Skeletal muscle tissue (tissue), 4 donors: Measurements from ENCODE around the gene BANF2. TPM values are rescaled to one million over a fixed set of nuclear protein-coding genes. Genes with fewer than 3 reads are reported as not detected.

Source experiments
- H3K27ac ChIP-seq: one replicate; pipeline ENCODE4 v1.7.0; 2013; ENCODE audit warnings: mild to moderate bottlenecking, low read depth, low read length, inconsistent platforms
- H3K27me3 ChIP-seq, 3 donors: one replicate each; pipeline ENCODE4 v1.7.0; 2013; ENCODE audit warnings: low read length in 3 of 3; ENCODE audit not compliant: control insufficient read depth in 3 of 3, insufficient read depth in 3 of 3
- H3K36me3 ChIP-seq, 3 donors: one replicate each; pipeline ENCODE4 v1.7.0; 2013; ENCODE audit warnings: low read length in 3 of 3; ENCODE audit not compliant: control insufficient read depth in 3 of 3, insufficient read depth in 3 of 3
- H3K4me1 ChIP-seq, 3 donors: one replicate each; pipeline ENCODE4 v1.7.0; 2013; ENCODE audit warnings: low read length in 3 of 3, mild to moderate bottlenecking in 3 of 3; ENCODE audit not compliant: control insufficient read depth in 3 of 3, insufficient read depth in 3 of 3
- H3K4me3 ChIP-seq, 3 donors: one replicate each; pipeline ENCODE4 v1.7.0; 2013; ENCODE audit warnings: low read length in 3 of 3
- H3K9ac ChIP-seq, 3 donors: one replicate each; pipeline ENCODE4 v1.7.0; 2013; ENCODE audit warnings: low read length in 3 of 3, mild to moderate bottlenecking in 3 of 3, moderate library complexity in 2 of 3, low read depth in 1 of 3
- H3K9me3 ChIP-seq, 3 donors: one replicate each; pipeline ENCODE4 v1.7.0; 2013; ENCODE audit warnings: low read length in 3 of 3; ENCODE audit not compliant: control insufficient read depth in 3 of 3
- total RNA-seq: library from RNA; depleted of rRNA; stranded (reverse); fragments of >200 nt; gene quantifications from one replicate; pipeline ENCODE4 v1.2.3, GENCODE V29; 2014
- donor health status: Osteomylitis.

The BANF2 gene
- total RNA-seq, 1 donor from 2014 or later: not detected

DNA sequence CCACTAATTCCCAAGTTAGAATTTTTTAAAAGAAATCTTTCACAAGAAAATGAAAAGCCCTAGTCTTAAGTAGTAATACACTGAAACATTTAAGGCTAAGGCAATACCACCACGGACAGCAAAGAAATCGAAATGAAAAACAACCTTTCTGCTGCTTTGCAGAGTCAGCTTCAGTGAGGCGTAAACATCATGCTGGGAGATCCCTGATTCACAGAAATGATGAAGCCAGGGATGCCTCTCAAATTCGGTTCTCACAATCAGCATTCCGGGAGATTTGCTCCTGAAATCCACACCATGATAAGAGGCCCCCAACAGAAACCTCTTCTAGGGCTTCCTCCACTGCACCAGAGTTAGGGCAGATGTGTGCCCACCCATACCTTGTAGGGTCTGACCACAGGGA lies 36.3 kb upstream of the BANF2 start:
- H3K9ac ChIP-seq: no peak overlapping the region
- H3K9me3 ChIP-seq: no peaks in the 10 kb centered on the region
- H3K36me3 ChIP-seq: peaks cover under 1 to 4% (median 3%) of the 10 kb centered on the region in 3 donors
- H3K27ac ChIP-seq: peak overlapping the region; percentile 54
- H3K4me1 ChIP-seq: peaks cover 17 to 18% (median 18%) of the 10 kb centered on the region in 3 donors
- H3K27me3 ChIP-seq: no peaks in the 10 kb centered on the region
- H3K4me3 ChIP-seq: no peak overlapping the region

DNA sequence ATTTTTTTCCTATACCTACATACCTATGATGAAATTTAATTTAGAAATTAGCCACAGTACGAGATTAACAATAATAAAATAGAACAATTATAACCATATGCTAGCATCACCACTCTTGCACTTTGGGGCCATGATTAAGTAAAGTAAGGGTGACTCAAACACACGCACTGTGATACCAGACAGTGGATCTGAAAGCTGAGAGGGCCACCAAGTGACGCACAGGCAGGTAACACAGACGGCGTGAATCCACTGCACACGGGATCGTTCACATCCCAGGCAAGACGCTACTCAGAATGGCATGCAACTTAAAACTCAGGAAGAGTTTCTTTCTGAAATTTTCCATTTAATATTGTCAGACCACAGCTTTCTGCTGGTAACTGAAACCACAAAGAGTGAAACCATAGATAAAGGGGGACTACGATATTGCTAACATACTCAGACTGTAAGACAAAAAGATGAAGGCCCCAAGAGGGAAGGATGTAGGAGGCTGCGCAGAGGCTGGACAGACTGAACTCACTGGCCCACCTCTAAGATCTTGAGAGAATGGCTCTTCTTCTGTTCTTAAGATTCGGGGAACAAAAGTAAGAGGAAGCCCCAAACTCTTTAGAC lies 35.6 kb upstream of the BANF2 start:
- Histone ChIP-seq H3K9ac (no peak overlapping the region), H3K27ac (peak overlapping the region; percentile 14), H3K27me3 (no peaks in the 10 kb centered on the region), H3K4me1 (peaks cover 17 to 18% (median 18%) of the 10 kb centered on the region in 3 donors), H3K36me3 (peaks cover 0 to 3% (median 0%) of the 10 kb centered on the region in 3 donors), H3K9me3 (no peaks in the 10 kb centered on the region), H3K4me3 (no peak overlapping the region)

DNA sequence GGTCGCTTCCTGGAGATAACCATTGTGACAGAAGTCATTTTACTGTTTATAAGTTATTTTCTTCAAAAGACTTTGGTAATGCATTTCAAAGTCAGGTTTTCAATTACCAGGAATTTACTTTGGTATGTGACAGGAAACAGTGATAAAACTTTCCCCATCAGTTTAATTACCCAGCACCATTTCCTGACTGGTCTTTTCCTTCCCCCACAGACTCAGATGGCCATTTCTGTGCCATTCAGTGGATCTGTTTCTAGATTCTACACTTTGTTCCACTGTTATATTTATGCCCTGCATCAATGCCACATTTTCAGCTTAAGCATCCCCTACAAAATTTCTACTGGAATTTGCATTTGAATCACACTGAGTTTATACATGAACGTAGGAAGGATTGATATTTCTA lies 34.0 kb upstream of the BANF2 start:
- H3K36me3 ChIP-seq: peaks cover 0 to 3% (median 0%) of the 10 kb centered on the region in 3 donors
- peak overlapping the region; percentile 31 for H3K27ac ChIP-seq
- H3K27me3 ChIP-seq: no peaks in the 10 kb centered on the region
- H3K9me3 ChIP-seq: no peaks in the 10 kb centered on the region
- H3K4me3 ChIP-seq: no peak overlapping the region
- peaks cover 13 to 15% (median 15%) of the 10 kb centered on the region in 3 donors for H3K4me1 ChIP-seq
- no peak overlapping the region for H3K9ac ChIP-seq

DNA sequence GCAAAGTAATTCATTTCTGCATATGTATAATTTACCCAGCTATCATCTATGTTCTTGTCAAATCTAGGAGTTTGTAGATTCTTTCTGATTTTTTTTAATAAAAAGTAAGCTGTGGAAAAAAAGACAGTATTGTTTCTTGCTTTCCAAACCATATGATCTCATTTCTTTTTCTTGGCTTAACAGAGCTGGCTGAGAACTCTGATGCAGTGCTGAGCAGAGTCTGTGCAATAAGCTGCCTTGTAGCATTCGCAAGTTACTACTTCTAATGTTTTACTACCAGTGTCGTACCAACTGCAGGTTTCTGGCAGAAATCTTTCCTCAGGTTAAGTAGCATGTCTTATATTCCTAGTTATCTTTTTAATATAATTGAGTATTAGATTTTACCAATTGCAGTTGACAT lies 33.3 kb upstream of the BANF2 start:
- Histone ChIP-seq H3K36me3 (peaks cover 0 to 3% (median 0%) of the 10 kb centered on the region in 3 donors), H3K4me3 (no peak overlapping the region), H3K9ac (no peak overlapping the region), H3K27ac (peak overlapping the region; percentile 31), H3K27me3 (no peaks in the 10 kb centered on the region), H3K4me1 (peaks cover 8 to 9% (median 8%) of the 10 kb centered on the region in 3 donors), H3K9me3 (no peaks in the 10 kb centered on the region)

DNA sequence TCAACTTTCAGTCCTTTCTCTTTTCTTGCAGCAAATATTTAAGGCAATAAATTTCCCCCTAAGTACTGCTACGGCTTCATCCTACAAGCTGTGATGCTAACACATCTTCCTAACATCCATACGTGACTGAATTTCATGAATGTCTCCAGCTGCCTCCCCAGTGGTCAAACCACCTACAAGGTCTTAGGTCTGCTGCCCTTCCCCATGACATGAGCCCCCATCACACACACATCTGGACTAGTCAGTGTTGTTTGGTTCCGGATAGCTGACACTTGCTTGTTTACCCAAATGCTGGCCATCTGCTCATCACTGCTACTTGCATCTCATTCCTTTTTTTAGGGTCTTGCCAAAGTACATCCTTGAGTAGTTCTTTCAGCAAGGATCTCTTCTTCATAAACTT lies 32.3 kb upstream of the BANF2 start:
- no peaks in the 10 kb centered on the region for H3K27me3 ChIP-seq
- no peaks in the 10 kb centered on the region for H3K9me3 ChIP-seq
- no peak overlapping the region for H3K4me3 ChIP-seq
- peaks cover 3 to 7% (median 6%) of the 10 kb centered on the region in 3 donors for H3K4me1 ChIP-seq
- H3K27ac ChIP-seq: no peak overlapping the region
- no peak overlapping the region for H3K9ac ChIP-seq
- H3K36me3 ChIP-seq: peaks cover 0 to 3% (median 0%) of the 10 kb centered on the region in 3 donors

DNA sequence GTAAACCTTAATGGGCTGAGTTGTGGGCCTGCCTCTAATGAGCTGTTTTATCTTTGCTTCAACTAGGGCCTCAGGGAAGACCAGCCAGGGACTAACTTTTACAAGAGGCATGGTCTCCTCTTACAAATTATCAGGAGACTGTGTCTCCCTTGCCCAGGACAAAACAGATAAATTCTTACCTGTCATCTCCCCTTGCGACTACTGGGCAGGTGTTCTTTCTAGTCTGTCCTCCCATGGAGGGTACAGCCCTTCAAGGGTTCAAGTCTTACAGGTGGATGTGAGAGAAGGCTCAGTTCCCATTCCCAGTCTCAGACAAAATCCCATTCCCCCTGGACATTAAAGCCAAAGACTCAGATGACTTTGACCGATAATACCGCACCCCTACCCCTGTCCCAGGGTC lies 31.3 kb upstream of the BANF2 start:
- Histone ChIP-seq H3K9me3 (no peaks in the 10 kb centered on the region), H3K27me3 (no peaks in the 10 kb centered on the region), H3K27ac (no peak overlapping the region), H3K4me1 (peaks cover 2 to 4% (median 4%) of the 10 kb centered on the region in 3 donors), H3K36me3 (peaks cover 0 to 5% (median 0%) of the 10 kb centered on the region in 3 donors), H3K4me3 (no peak overlapping the region), H3K9ac (no peak overlapping the region)

DNA sequence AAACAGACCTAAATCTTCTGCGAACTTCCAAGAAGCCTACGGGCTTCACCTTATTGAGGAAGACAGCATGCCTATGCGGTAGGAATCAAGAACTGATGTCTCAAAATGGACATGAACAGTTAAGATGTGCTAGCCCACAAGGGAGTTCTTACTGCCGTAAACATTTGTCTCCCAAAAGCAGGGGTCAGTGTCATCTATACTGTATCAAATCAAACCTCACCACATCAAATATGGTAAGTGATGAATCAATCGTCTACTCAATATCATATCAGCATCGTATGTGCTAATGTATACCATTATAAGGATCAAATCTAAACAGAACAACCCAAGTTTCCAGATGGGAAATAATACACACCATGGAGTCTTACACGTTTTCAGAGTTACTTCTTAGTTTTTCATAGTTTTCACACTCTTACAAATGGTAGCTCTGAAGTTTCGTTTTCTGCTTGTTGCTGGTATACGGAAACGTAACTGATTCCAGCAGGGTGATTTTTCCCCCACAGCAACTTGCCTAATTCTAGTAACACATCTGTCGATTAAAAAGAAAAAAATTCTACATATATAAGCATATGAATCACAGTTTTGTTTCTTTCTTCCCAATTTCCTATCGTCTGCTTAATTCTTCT lies 30.3 kb upstream of the BANF2 start:
- Histone ChIP-seq H3K4me1 (peaks cover 0 to 2% (median 0%) of the 10 kb centered on the region in 3 donors), H3K27ac (no peak overlapping the region)

DNA sequence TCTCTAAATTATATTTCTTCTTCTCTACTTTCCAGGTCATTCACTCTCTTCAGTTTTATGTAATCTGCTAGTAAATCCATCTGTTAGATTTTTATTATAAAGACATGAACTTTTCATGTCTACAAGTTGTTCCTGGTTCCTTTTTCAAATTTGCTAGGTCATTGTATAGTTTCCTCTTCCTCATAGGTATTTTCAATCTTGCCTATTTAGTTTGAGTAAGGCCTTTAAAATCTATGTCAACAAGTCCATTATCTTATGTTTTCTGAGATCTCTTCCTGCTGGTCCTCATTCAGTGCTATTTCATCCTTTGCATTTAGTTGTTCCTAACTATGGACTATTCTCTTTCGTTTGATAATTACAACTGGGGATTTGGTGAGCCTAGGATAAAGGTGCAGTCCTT lies 28.8 kb upstream of the BANF2 start:
- Histone ChIP-seq H3K9ac (no peak overlapping the region), H3K9me3 (no peaks in the 10 kb centered on the region), H3K27me3 (no peaks in the 10 kb centered on the region), H3K36me3 (peaks cover 0 to 5% (median 3%) of the 10 kb centered on the region in 3 donors), H3K27ac (no peak overlapping the region), H3K4me1 (peaks cover 12% of the 10 kb centered on the region in 3 donors), H3K4me3 (no peak overlapping the region)

More for the DNA sequence above, 30.3 kb upstream of the BANF2 start:
- Histone ChIP-seq H3K36me3 (peaks cover 0 to 5% (median 0%) of the 10 kb centered on the region in 3 donors), H3K9me3 (no peaks in the 10 kb centered on the region), H3K4me3 (no peak overlapping the region), H3K27me3 (no peaks in the 10 kb centered on the region), H3K9ac (no peak overlapping the region)

DNA sequence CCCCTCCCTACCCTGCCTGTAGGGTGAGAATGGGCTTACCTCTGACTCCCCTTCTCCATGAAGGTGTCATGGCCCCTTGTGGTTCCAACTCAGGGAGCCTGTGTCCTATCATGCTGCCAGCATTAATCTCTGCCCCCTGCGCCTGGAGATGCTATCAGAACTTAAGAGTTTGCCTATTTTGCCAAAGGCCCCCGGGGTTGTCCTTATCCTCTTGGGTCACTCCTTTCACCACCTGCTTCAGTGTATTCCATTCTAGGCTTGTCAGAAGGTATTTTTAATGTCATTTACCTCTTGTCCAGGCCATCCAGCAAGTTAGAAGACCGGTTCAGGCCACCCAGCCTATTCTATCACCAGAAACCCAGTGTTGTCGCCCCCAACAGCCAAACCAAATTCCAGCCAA lies 28.2 kb upstream of the BANF2 start:
- Histone ChIP-seq H3K9me3 (no peaks in the 10 kb centered on the region), H3K36me3 (peaks cover 0 to 5% (median 3%) of the 10 kb centered on the region in 3 donors), H3K27ac (no peak overlapping the region), H3K27me3 (no peaks in the 10 kb centered on the region), H3K9ac (no peak overlapping the region), H3K4me1 (peaks cover 12 to 17% (median 14%) of the 10 kb centered on the region in 3 donors), H3K4me3 (no peak overlapping the region)

DNA sequence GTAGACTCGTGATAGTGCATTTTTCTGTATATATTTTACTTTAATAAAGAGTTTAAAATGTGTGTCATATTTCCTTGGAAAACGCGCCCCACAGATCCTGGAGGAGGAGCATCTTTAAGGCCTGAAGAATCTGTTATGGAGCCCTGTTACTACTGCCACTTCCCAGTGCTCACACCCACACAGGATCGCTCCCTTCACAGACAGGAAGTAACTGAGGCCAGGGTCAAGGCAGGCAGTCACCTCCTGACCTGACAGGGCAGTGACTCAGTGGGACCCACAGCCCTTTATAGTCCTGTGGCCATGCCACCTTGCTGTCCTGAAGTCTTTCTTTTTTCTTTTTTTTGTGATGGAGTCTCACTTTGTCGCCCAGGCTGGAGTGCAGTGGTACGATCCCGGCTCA lies 26.7 kb upstream of the BANF2 start:
- Histone ChIP-seq H3K36me3 (peaks cover 0 to 5% (median 3%) of the 10 kb centered on the region in 3 donors), H3K27ac (no peak overlapping the region), H3K9me3 (no peaks in the 10 kb centered on the region), H3K9ac (no peak overlapping the region), H3K4me1 (peaks cover 12 to 15% (median 14%) of the 10 kb centered on the region in 3 donors), H3K4me3 (no peak overlapping the region), H3K27me3 (no peaks in the 10 kb centered on the region)
